Measurements from ENCODE around the gene ACTN4. TPM values are rescaled to one million over a fixed set of nuclear protein-coding genes. Genes with fewer than 3 reads are reported as not detected.

The ACTN4 gene
- total and polyA plus RNA-seq, 10 of the 15 experiments (the other 5 are each of a cell fraction or from before 2014, with no cell fraction given): 2.4 to 293 (median 72.5) TPM

DNA sequence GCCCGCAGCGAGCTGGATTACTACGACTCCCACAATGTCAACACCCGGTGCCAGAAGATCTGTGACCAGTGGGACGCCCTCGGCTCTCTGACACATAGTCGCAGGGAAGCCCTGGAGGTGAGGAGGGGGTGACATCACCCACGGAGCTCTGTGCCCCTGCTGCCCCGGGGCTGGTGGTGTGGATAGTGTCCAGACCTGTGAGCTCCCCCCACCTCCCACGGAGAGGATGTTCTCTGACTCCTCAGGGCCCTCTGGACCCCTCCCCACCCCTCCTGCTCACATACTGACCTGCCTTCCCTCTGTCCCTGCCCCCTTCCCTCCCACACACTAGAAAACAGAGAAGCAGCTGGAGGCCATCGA is 76.1 kb downstream of the ACTN4 start:
- CTCF ChIA-PET: interaction anchor here (1.1 to 1.8 kb wide), 2 partner anchors 180 to 207 kb away, joined by 3 to 7 read pairs; partner anchors contain the start of genes MRPS12 and SARS2
- FAIRE-seq (no peak), ATAC-seq (no peak), DNase-seq (ENCODE audit: low read depth, low spot score) (no peak)
- H3K27me3 ChIP-seq (replicated peaks in 1 of 2; ENCODE audit: control insufficient read depth in 2 of 2, insufficient read depth in 2 of 2, low read length in 1 of 2): no peaks in the 10 kb centered on the region
- H3K79me2 ChIP-seq (ENCODE audit: control insufficient read depth, insufficient read depth, low read length): no peaks in the 10 kb centered on the region
- H3K36me3 ChIP-seq (ENCODE audit: control insufficient read depth in 2 of 2, insufficient read depth in 2 of 2, low read length in 1 of 2): peaks cover 21 to 46% of the 10 kb centered on the region in 2 experiments
- in situ Hi-C loops (cut with MboI) (no loop called here), intact Hi-C loops (cut with micrococcal nuclease; ENCODE audit: unreplicated experiment) (no loop called here)
- SMC1A ChIA-PET (ENCODE audit: uncharacterized antibody, unreplicated experiment): interaction anchor here (1.4 kb wide), 1 partner anchor 179 kb away, joined by 5 read pairs; no protein-coding TSS in a partner anchor
- no peak overlapping the region for H3K27ac ChIP-seq (ENCODE audit: control insufficient read depth, insufficient read depth)
- 92% methylated on average over 10 of the region's 11 CpGs for WGBS (ENCODE audit: insufficient coverage, insufficient replicate concordance, low lambda C conversion rate, missing lambda C conversion rate)
- TF ChIP-seq PML (IDR thresholded peaks at IDR 0.05; ENCODE audit: low read length) (no peak), GABPA (IDR thresholded peaks at IDR 0.05; ENCODE audit: low read depth) (no peak), FOXM1 (IDR thresholded peaks at IDR 0.05; ENCODE audit: low read depth, low read length) (no peak), TCF3 (IDR thresholded peaks at IDR 0.05; ENCODE audit: borderline replicate concordance, insufficient read depth, low read depth, low read length) (no peak), YBX1 (IDR thresholded peaks at IDR 0.05) (no peak)
- TF ChIP-seq, protein P1, sequence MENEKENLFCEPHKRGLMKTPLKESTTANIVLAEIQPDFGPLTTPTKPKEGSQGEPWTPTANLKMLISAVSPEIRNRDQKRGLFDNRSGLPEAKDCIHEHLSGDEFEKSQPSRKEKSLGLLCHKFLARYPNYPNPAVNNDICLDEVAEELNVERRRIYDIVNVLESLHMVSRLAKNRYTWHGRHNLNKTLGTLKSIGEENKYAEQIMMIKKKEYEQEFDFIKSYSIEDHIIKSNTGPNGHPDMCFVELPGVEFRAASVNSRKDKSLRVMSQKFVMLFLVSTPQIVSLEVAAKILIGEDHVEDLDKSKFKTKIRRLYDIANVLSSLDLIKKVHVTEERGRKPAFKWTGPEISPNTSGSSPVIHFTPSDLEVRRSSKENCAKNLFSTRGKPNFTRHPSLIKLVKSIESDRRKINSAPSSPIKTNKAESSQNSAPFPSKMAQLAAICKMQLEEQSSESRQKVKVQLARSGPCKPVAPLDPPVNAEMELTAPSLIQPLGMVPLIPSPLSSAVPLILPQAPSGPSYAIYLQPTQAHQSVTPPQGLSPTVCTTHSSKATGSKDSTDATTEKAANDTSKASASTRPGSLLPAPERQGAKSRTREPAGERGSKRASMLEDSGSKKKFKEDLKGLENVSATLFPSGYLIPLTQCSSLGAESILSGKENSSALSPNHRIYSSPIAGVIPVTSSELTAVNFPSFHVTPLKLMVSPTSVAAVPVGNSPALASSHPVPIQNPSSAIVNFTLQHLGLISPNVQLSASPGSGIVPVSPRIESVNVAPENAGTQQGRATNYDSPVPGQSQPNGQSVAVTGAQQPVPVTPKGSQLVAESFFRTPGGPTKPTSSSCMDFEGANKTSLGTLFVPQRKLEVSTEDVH (IDR thresholded peaks at IDR 0.05; ENCODE audit: low read depth, partially characterized antibody): no peak
- H3K4me2 ChIP-seq (ENCODE audit: control insufficient read depth, insufficient read depth): no peak overlapping the region
- BruUV-seq (replicated peaks): no TSS peak
- RAD21 ChIA-PET (ENCODE audit: unreplicated experiment): no interaction called here
- no peaks in the 10 kb centered on the region for H3K9me3 ChIP-seq (replicated peaks; ENCODE audit: control insufficient read depth, insufficient read depth, low read length)
- no peaks in the 10 kb centered on the region for H3K4me1 ChIP-seq (ENCODE audit: control insufficient read depth, insufficient read depth, low read length)
- H3K9ac ChIP-seq (ENCODE audit: control insufficient read depth, insufficient read depth, low read length): no peak overlapping the region
- H4K20me1 ChIP-seq (ENCODE audit: control insufficient read depth, insufficient read depth): no peaks in the 10 kb centered on the region
- no peak overlapping the region for H2AFZ ChIP-seq (ENCODE audit: control insufficient read depth, low read depth, low read length)
- H3K4me3 ChIP-seq: no peak overlapping the region
- POLR2A ChIA-PET: no interaction called here

Measured in GM12878 (cell line).